A549 (cell line): ENCODE measurements around the gene CACNA1H.

Experiments used
- CEBPB ChIP-seq, 2 experiments: fragments of >200 bp in 1 of 2; sonication (Bioruptor Twin) in 1 of 2; formaldehyde crosslinking in 1 of 2; IDR thresholded peaks; 2 replicates each; pipeline ENCODE4 v1.6.1; 2012 to 2016
- CTCF ChIP-seq: fragments of >200 bp; sonication (Bioruptor Twin); formaldehyde crosslinking; IDR thresholded peaks from 3 replicates; pipeline ENCODE4 v1.5.1; 2016
- ESRRA ChIP-seq: fragments of 150-350 bp; IDR thresholded peaks from 2 replicates; pipeline ENCODE4 v1.6.1; 2014; ENCODE audit warnings: mild to moderate bottlenecking, low read length, borderline replicate concordance
- MAFK ChIP-seq: fragments of 450-650 bp; IDR thresholded peaks from 2 replicates; pipeline ENCODE4 v1.6.1; 2014; ENCODE audit not compliant: partially characterized antibody

DNA sequence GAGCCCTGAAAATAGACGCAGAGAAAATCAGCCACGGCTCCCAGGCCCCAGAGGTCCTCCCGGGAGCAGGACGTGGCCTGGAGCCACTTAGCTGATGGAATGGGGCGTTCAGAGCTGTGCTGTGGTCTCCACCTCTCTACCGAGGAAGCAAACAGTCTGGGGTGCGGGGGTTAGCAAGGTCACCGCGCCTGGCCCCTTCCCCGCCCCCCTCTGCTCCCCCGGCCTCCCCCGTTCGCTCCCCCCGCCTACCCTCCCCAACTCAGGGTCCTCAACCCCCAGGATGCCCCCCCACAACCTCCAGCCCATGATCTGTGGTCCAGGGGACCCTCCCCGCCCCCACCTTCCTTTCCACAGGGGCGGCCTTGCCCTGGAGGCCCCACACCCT, 36.2 kb upstream of the CACNA1H start:
- TF ChIP-seq MAFK (no peak), ESRRA (no peak), CEBPB (IDR thresholded peaks at IDR 0.05) (no peak), CTCF (no peak)
